NCI-H1105 (cell line): ENCODE data around the gene ITGB3BP.
"Not testable (repeated sequence)": the region's sequence is repeated elsewhere in the genome, so short reads cannot be mapped to it uniquely, and the experiment has no call there.

ENCODE experiments used
- DNase-seq: peaks from one replicate; lab custom pipeline; 2025; lab: John Stamatoyannopoulos, UW

The ITGB3BP gene

GRCh38 chr1:63506782-63507181, 16.2 kb downstream of the ITGB3BP start:
- DNase-seq: no peak

GRCh38 chr1:63501256-63501655, 21.8 kb downstream of the ITGB3BP start:
- DNase-seq: no peak

GRCh38 chr1:63498106-63498505, 24.9 kb downstream of the ITGB3BP start:
- no peak for DNase-seq

- DNase-seq: no peak
These were observed 25.4 kb downstream of the ITGB3BP start for GRCh38 chr1:63497577-63497976.

GRCh38 chr1:63487336-63488065, 35.5 kb downstream of the ITGB3BP start:
- DNase-seq: no peak

GRCh38 chr1:63486629-63487028, 36.4 kb downstream of the ITGB3BP start:
- DNase-seq: no peak

- DNase-seq: no peak
These were observed 43.0 kb downstream of the ITGB3BP start for GRCh38 chr1:63480057-63480456.

- no peak for DNase-seq
These were observed 47.3 kb downstream of the ITGB3BP start for GRCh38 chr1:63475761-63476160.

GRCh38 chr1:63468683-63469082, 54.3 kb downstream of the ITGB3BP start:
- not testable (repeated sequence) for DNase-seq

GRCh38 chr1:63466759-63467158, 56.3 kb downstream of the ITGB3BP start:
- DNase-seq: no peak

- DNase-seq: no peak
These were observed 56.8 kb downstream of the ITGB3BP start for GRCh38 chr1:63466181-63466580.

GRCh38 chr1:63463248-63463647, 59.8 kb downstream of the ITGB3BP start:
- DNase-seq: no peak

- no peak for DNase-seq
These were observed 61.3 kb downstream of the ITGB3BP start for GRCh38 chr1:63461661-63462230.

- DNase-seq: no peak
These were observed 64.3 kb downstream of the ITGB3BP start for GRCh38 chr1:63458750-63459149.

- no peak for DNase-seq
These were observed 68.8 kb downstream of the ITGB3BP start for GRCh38 chr1:63454269-63454668.

- no peak for DNase-seq
These were observed 69.8 kb downstream of the ITGB3BP start for GRCh38 chr1:63453232-63453631.

- DNase-seq: no peak
These were observed 72.6 kb downstream of the ITGB3BP start for GRCh38 chr1:63450416-63450815.

GRCh38 chr1:63448731-63449246, 74.2 kb downstream of the ITGB3BP start:
- DNase-seq: no peak

GRCh38 chr1:63442141-63442475, 80.9 kb downstream of the ITGB3BP start:
- DNase-seq: no peak

- DNase-seq: no peak
These were observed 87.9 kb downstream of the ITGB3BP start for GRCh38 chr1:63435161-63435560.

GRCh38 chr1:63429281-63429680, 93.7 kb downstream of the ITGB3BP start:
- DNase-seq: no peak

- no peak for DNase-seq
These were observed 94.2 kb downstream of the ITGB3BP start for GRCh38 chr1:63428815-63429214.

- DNase-seq: no peak
These were observed 99.4 kb downstream of the ITGB3BP start for GRCh38 chr1:63423649-63424048.

GRCh38 chr1:63420746-63421145, 102.3 kb downstream of the ITGB3BP start:
- not testable (repeated sequence) for DNase-seq
